Ascending aorta (tissue), 2 donors: ENCODE results near the gene CDK14. TPM values are rescaled to one million over a fixed set of nuclear protein-coding genes. Genes with fewer than 3 reads are reported as not detected.

Source experiments
- DNase-seq, 2 donors: peaks; one replicate each; pipeline ENCODE4 v3.0.0-alpha.2; 2019; ENCODE audit warnings: low spot score in 2 of 2
- H3K27ac ChIP-seq, 2 donors: fragments of 200-600 bp; sonication (generic); one replicate each; pipeline ENCODE4 v1.5.1; 2016 to 2017; ENCODE audit warnings: mild to moderate bottlenecking in 1 of 2
- H3K27me3 ChIP-seq: fragments of 200-600 bp; sonication (generic); one replicate; pipeline ENCODE4 v1.5.1; 2017
- H3K36me3 ChIP-seq, 2 donors: fragments of 200-600 bp; sonication (generic); one replicate each; pipeline ENCODE4 v1.5.1; 2016
- H3K4me1 ChIP-seq, 2 donors: fragments of 200-600 bp; sonication (generic); one replicate each; pipeline ENCODE4 v1.5.1; 2016 to 2017; ENCODE audit warnings: mild to moderate bottlenecking in 1 of 2
- H3K4me3 ChIP-seq, 2 donors: fragments of 200-600 bp; sonication (generic); one replicate each; pipeline ENCODE4 v1.5.1; 2016 to 2017; ENCODE audit warnings: mild to moderate bottlenecking in 1 of 2
- H3K9me3 ChIP-seq, 2 donors: fragments of 200-600 bp; sonication (generic); one replicate each; pipeline ENCODE4 v1.5.1; 2016
- intact Hi-C: fragments of 100-400 bp; cut with DNase I; formaldehyde crosslinking; loops from one replicate; pipeline ENCODE4 v1.15.1; 2023
- total RNA-seq: library from RNA; depleted of rRNA; stranded (reverse); fragments of >200 nt; gene quantifications from one replicate; pipeline ENCODE4 v1.1.0, GENCODE V29; 2016
- TF ChIP-seq, protein P1 (sequence below), 3 experiments: fragments of 200-600 bp in 2 of 3; fragments of 450-650 bp in 1 of 3; sonication (generic) in 2 of 3; IDR thresholded peaks; one replicate each; pipeline ENCODE4 v1.5.1; 2016 to 2019; ENCODE audit warnings: antibody characterized with exemption in 3 of 3, mild to moderate bottlenecking in 1 of 3, moderate library complexity in 1 of 3

The CDK14 gene
- total RNA-seq, 1 donor from 2014 or later = 5.1 TPM

GRCh38 chr7:91239171-91239604, 643.1 kb downstream of the CDK14 start:
- no peak for DNase-seq
- intact Hi-C loops = no loop called here
- no peak overlapping the region for H3K4me3 ChIP-seq

GRCh38 chr7:91239772-91240171, 643.7 kb downstream of the CDK14 start:
- no peaks in the 10 kb centered on the region for H3K4me1 ChIP-seq
- no peaks in the 10 kb centered on the region for H3K27me3 ChIP-seq
- no peak for DNase-seq
- intact Hi-C loops = no loop called here
- no peak overlapping the region for H3K4me3 ChIP-seq
- H3K27ac ChIP-seq = no peak overlapping the region
- TF ChIP-seq, protein P1, sequence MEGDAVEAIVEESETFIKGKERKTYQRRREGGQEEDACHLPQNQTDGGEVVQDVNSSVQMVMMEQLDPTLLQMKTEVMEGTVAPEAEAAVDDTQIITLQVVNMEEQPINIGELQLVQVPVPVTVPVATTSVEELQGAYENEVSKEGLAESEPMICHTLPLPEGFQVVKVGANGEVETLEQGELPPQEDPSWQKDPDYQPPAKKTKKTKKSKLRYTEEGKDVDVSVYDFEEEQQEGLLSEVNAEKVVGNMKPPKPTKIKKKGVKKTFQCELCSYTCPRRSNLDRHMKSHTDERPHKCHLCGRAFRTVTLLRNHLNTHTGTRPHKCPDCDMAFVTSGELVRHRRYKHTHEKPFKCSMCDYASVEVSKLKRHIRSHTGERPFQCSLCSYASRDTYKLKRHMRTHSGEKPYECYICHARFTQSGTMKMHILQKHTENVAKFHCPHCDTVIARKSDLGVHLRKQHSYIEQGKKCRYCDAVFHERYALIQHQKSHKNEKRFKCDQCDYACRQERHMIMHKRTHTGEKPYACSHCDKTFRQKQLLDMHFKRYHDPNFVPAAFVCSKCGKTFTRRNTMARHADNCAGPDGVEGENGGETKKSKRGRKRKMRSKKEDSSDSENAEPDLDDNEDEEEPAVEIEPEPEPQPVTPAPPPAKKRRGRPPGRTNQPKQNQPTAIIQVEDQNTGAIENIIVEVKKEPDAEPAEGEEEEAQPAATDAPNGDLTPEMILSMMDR (IDR thresholded peaks at IDR 0.05) = no peak
- no peaks in the 10 kb centered on the region for H3K9me3 ChIP-seq
- H3K36me3 ChIP-seq = no peaks in the 10 kb centered on the region

More at GRCh38 chr7:91239171-91239604, 643.1 kb downstream of the CDK14 start:
- H3K36me3 ChIP-seq = no peaks in the 10 kb centered on the region
- no peaks in the 10 kb centered on the region for H3K27me3 ChIP-seq
- H3K9me3 ChIP-seq = no peaks in the 10 kb centered on the region
- H3K4me1 ChIP-seq = no peaks in the 10 kb centered on the region
- TF ChIP-seq, protein P1 (IDR thresholded peaks at IDR 0.05) = no peak
- H3K27ac ChIP-seq = no peak overlapping the region

DNA sequence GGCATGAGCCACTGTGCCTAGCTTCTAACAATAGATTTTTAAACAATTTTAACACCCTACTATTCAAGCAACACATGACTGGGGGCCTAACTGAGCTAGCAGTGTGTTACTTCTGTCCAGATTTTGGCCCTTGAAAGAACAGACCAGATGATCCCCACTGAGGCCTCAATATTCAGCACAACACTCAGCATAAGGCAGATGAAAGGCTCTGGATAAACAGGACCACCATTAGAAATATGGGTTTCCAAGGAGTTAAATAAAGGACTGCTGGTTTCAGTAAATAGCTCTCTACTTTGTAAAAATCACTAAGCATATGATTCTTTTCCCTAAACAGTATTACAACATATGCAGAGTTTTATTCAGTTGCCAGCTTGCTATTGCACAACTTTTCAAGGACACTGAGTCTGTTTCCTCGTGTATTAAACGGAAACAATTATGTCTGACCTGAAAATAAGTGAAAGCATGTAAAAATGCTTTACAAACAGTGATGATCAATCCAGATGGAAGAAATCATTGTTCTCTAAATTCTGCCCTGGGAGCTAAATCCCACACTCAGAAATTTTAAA, 644.3 kb downstream of the CDK14 start:
- Histone ChIP-seq H3K9me3 (no peaks in the 10 kb centered on the region), H3K4me1 (no peaks in the 10 kb centered on the region), H3K27me3 (no peaks in the 10 kb centered on the region), H3K4me3 (no peak overlapping the region), H3K36me3 (no peaks in the 10 kb centered on the region), H3K27ac (no peak overlapping the region)
- TF ChIP-seq, protein P1 (IDR thresholded peaks at IDR 0.05) = no peak
- intact Hi-C loops = no loop called here
- DNase-seq = no peak

- intact Hi-C loops = no loop called here
- Histone ChIP-seq H3K4me1 (no peaks in the 10 kb centered on the region), H3K27ac (no peak overlapping the region), H3K9me3 (no peaks in the 10 kb centered on the region), H3K4me3 (no peak overlapping the region), H3K27me3 (no peaks in the 10 kb centered on the region), H3K36me3 (no peaks in the 10 kb centered on the region)
- TF ChIP-seq, protein P1 (IDR thresholded peaks at IDR 0.05) = no peak
- DNase-seq = no peak
Measured at GRCh38 chr7:91242097-91242844, 646.1 kb downstream of the CDK14 start.

- TF ChIP-seq, protein P1 (IDR thresholded peaks at IDR 0.05) = no peak
- Histone ChIP-seq H3K9me3 (no peaks in the 10 kb centered on the region), H3K4me1 (no peaks in the 10 kb centered on the region), H3K27ac (no peak overlapping the region), H3K27me3 (no peaks in the 10 kb centered on the region), H3K36me3 (no peaks in the 10 kb centered on the region), H3K4me3 (no peak overlapping the region)
- DNase-seq = no peak
- intact Hi-C loops = no loop called here
Measured at GRCh38 chr7:91243591-91244301, 647.6 kb downstream of the CDK14 start.
